HepG2 (cell line): ENCODE data around the gene ZFHX3. TPM values are rescaled to one million over a fixed set of nuclear protein-coding genes. Genes with fewer than 3 reads are reported as not detected.

ENCODE experiments used
- ASH2L ChIP-seq: fragments of 300-600, 200-600 bp; sonication (generic); IDR thresholded peaks from 2 replicates; pipeline ENCODE4 v1.7.0; 2017; ENCODE audit warnings: low read depth, mild to moderate bottlenecking, moderate library complexity, mixed read lengths, low read length; ENCODE audit not compliant: insufficient read length
- CEBPG ChIP-seq: IDR thresholded peaks from 2 replicates; pipeline ENCODE4 v1.6.1; 2016
- ELF1 ChIP-seq: sonication (generic); formaldehyde crosslinking; IDR thresholded peaks from 2 replicates; pipeline ENCODE4 v1.4.0; 2020; ENCODE audit warnings: missing genetic modification reagents
- ISL2 ChIP-seq: sonication (generic); formaldehyde crosslinking; IDR thresholded peaks from 2 replicates; pipeline ENCODE4 v1.5.0; 2020; ENCODE audit warnings: missing genetic modification reagents
- JARID2 ChIP-seq: sonication (generic); formaldehyde crosslinking; IDR thresholded peaks from 2 replicates; pipeline ENCODE4 v1.8.1; 2023; ENCODE audit warnings: missing genetic modification reagents, inconsistent platforms; ENCODE audit not compliant: insufficient replicate concordance
- NR2F2 ChIP-seq: IDR thresholded peaks from 2 replicates; pipeline ENCODE4 v1.6.1; 2012; ENCODE audit warnings: low read depth, inconsistent platforms, borderline replicate concordance
- PHF5A ChIP-seq: IDR thresholded peaks from one replicate; pipeline ENCODE4 v1.6.1; 2018; ENCODE audit warnings: low read depth, missing genetic modification reagents; ENCODE audit not compliant: unreplicated experiment
- SOX13 ChIP-seq, 3 experiments: fragments of 450-650 bp in 1 of 3; sonication (generic) in 1 of 3; formaldehyde crosslinking in 1 of 3; IDR thresholded peaks in 2 of 3; conservative IDR thresholded peaks in 1 of 3; 2 replicates each; pipeline versions ENCODE4 v1.5.0 to v1.6.1; 2016 to 2020; ENCODE audit warnings: antibody characterized with exemption in 1 of 3, mild to moderate bottlenecking in 1 of 3, missing compliant biosample characterization in 1 of 3, missing genetic modification reagents in 1 of 3, moderate library complexity in 1 of 3
- TBP ChIP-seq: sonication (generic); formaldehyde crosslinking; IDR thresholded peaks from 2 replicates; pipeline ENCODE4 v1.5.0; 2020; ENCODE audit warnings: missing genetic modification reagents
- TEAD3 ChIP-seq: optimal IDR thresholded peaks from 2 replicates; pipeline ENCODE3; 2016; ENCODE audit warnings: borderline replicate concordance
- ZFX ChIP-seq: sonication (generic); formaldehyde crosslinking; IDR thresholded peaks from 2 replicates; pipeline ENCODE4 v1.4.0; 2020; ENCODE audit warnings: mild to moderate bottlenecking, low read depth, missing genetic modification reagents, moderate library complexity
- ZNF12 ChIP-seq: sonication (generic); formaldehyde crosslinking; IDR thresholded peaks from 2 replicates; pipeline ENCODE4 v1.5.0; 2020; ENCODE audit warnings: missing genetic modification reagents
- ZNF33A ChIP-seq: sonication (generic); formaldehyde crosslinking; IDR thresholded peaks from 2 replicates; pipeline ENCODE4 v1.5.1; 2020; ENCODE audit warnings: missing genetic modification reagents, mild to moderate bottlenecking, moderate library complexity, borderline replicate concordance
- ZNF350 ChIP-seq: sonication (generic); formaldehyde crosslinking; IDR thresholded peaks from 2 replicates; pipeline ENCODE4 v1.4.0; 2020; ENCODE audit warnings: mild to moderate bottlenecking, low read depth, missing genetic modification reagents, borderline replicate concordance
- ZNF431 ChIP-seq: sonication (generic); formaldehyde crosslinking; IDR thresholded peaks from 2 replicates; pipeline ENCODE4 v1.9.0; 2022; ENCODE audit warnings: missing genetic modification reagents, low read depth, mild to moderate bottlenecking, borderline replicate concordance
- ZNF562 ChIP-seq: sonication (generic); formaldehyde crosslinking; IDR thresholded peaks from 2 replicates; pipeline ENCODE4 v1.8.0; 2022; ENCODE audit warnings: missing genetic modification reagents, borderline replicate concordance
- ZNF615 ChIP-seq: sonication (generic); formaldehyde crosslinking; IDR thresholded peaks from 2 replicates; pipeline ENCODE4 v1.5.0; 2020; ENCODE audit warnings: mild to moderate bottlenecking, missing genetic modification reagents, borderline replicate concordance
- ZNF652 ChIP-seq: IDR thresholded peaks from 2 replicates; pipeline ENCODE4 v1.6.1; 2016; ENCODE audit warnings: low read depth, borderline replicate concordance
- ZNF710 ChIP-seq: sonication (generic); formaldehyde crosslinking; IDR thresholded peaks from 2 replicates; pipeline ENCODE4 v1.5.0; 2020; ENCODE audit warnings: mild to moderate bottlenecking, missing genetic modification reagents, borderline replicate concordance
- ZNF713 ChIP-seq: sonication (generic); formaldehyde crosslinking; IDR thresholded peaks from 2 replicates; pipeline ENCODE4 v1.4.0; 2020; ENCODE audit warnings: mild to moderate bottlenecking, missing genetic modification reagents
- ZNF746 ChIP-seq: sonication (generic); formaldehyde crosslinking; IDR thresholded peaks from 2 replicates; pipeline ENCODE4 v1.8.0; 2022; ENCODE audit warnings: mild to moderate bottlenecking, missing genetic modification reagents
- ZNF878 ChIP-seq: sonication (generic); formaldehyde crosslinking; IDR thresholded peaks from 2 replicates; pipeline ENCODE4 v1.8.1; 2023; ENCODE audit warnings: mild to moderate bottlenecking, missing genetic modification reagents, moderate library complexity
- ZSCAN29 ChIP-seq: sonication (generic); formaldehyde crosslinking; conservative IDR thresholded peaks from 2 replicates; pipeline ENCODE4 v1.4.0; 2020; ENCODE audit warnings: mild to moderate bottlenecking, missing genetic modification reagents
- polyA plus RNA-seq, 8 experiments: library from polyadenylated mRNA; depleted of rRNA in 3 of 8; stranded (reverse) in 7 of 8; unstranded in 1 of 8; fragments of >200 nt; fragmentation: Illumina TruSeq in 4 of 8; extraction: Trizol in 4 of 8; gene quantifications; 2 replicates each; pipeline versions ENCODE4 v1.2.1 to v1.2.3, GENCODE V29; 2011 to 2016; ENCODE audit warnings: low read depth in 4 of 8, missing spikeins in 1 of 8, mixed read lengths in 1 of 8; ENCODE audit not compliant: insufficient read depth in 1 of 8
- total RNA-seq, 5 experiments: library from RNA; depleted of rRNA; stranded (reverse); fragments of >200 nt; fragmentation: Illumina TruSeq; extraction: Trizol; gene quantifications; 2 replicates each; pipeline ENCODE4 v1.2.3, GENCODE V29; 2016; ENCODE audit warnings: low read depth in 1 of 5
- TF ChIP-seq, protein P1 (sequence below): sonication (generic); formaldehyde crosslinking; IDR thresholded peaks from 2 replicates; pipeline ENCODE4 v1.4.0; 2020; ENCODE audit warnings: missing genetic modification reagents

ZFHX3 gene
- total and polyA plus RNA-seq, 2 of the 13 experiments (the other 11 are each of a cell fraction or from before 2014, with no cell fraction given): 5.0 to 6.0 TPM

DNA sequence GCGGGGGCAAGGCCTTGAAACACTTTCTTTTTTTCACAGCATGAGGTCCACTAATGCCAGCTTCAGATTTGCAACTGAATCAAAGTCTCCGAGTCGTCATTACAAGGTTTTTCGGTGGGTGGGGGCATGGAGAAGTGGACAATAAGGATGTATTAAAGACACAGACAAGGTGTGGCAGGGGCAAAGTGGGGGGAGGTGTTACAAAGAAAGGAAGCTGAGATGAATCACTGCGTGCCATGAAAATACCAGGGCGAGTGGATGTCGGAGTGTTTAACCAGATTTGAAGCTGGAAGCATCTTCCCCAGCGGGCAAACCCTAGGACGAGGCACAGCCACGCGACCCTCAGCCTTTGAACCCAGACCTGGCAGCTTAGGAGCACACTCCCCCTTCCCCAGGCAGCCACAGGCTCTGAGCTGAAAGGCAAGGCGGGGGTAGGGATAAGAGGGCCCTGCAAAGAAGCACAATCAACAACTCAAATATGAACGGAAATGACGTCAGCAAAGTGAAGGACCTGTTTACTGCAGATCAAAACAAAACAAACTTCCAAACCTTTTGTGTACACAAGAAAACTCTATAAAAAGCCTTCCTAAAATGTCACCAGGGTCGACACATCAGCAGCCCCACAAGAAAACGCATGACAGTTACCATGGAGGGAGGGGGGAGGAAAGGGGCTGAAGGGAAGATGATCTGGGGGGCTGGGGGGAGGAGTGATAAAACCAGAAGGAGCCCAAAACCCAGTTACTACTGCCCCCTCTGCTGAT lies 5.6 kb upstream of the ZFHX3 start (continued):
- 0 out of 2 replicates have a peak, but pooled peaks have one; percentile 65 for TF ChIP-seq ZNF33A
- TF ChIP-seq ELF1: no peak; the same call in 1 of the 2 replicates
- peak; percentile 50; the same call in 1 of the 2 replicates for TF ChIP-seq ZNF431 (CRISPR knock-in tag)
- TF ChIP-seq ZNF615 (CRISPR knock-in tag): no peak
- TF ChIP-seq TBP (CRISPR knock-in tag): no peak
- TF ChIP-seq JARID2 (CRISPR knock-in tag): peak; percentile 34
- TF ChIP-seq CEBPG (CRISPR knock-in tag): no peak
- TF ChIP-seq ASH2L: peak; percentile 79
- TF ChIP-seq TEAD3 (CRISPR knock-in tag): peak; percentile 85
- TF ChIP-seq NR2F2: 0 out of 2 replicates have a peak, but pooled peaks have one; percentile 13
- peak; percentile 21; the same call in 1 of the 2 replicates for TF ChIP-seq ISL2
- peak; percentile 89; the same call in 1 of the 2 replicates for TF ChIP-seq ZSCAN29 (CRISPR knock-in tag)
- peak; percentile 32; the same call in 1 of the 2 replicates for TF ChIP-seq ZNF652
- TF ChIP-seq ZNF350 (CRISPR knock-in tag): peak; percentile 88; the same call in 1 of the 2 replicates
- TF ChIP-seq ZNF746 (CRISPR knock-in tag): peak; percentile 29; the same call in 1 of the 2 replicates
- no peak for TF ChIP-seq ZNF562
- TF ChIP-seq, protein P1, sequence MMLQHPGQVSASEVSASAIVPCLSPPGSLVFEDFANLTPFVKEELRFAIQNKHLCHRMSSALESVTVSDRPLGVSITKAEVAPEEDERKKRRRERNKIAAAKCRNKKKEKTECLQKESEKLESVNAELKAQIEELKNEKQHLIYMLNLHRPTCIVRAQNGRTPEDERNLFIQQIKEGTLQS (CRISPR knock-in tag): peak; percentile 53; the same call in 1 of the 2 replicates
- peak; percentile 29; the same call in 1 of the 2 replicates for TF ChIP-seq SOX13 (IDR thresholded peaks at IDR 0.05)
- TF ChIP-seq SOX13 (CRISPR knock-in tag; conservative IDR thresholded peaks at IDR 0.05 in 1 of 2, IDR thresholded peaks at IDR 0.05 in 1 of 2): peak in 1 of 2 experiments; percentile 58; a peak in 2 of 4 replicates
- TF ChIP-seq ZNF878: peak; percentile 85
- no peak for TF ChIP-seq ZNF713
- TF ChIP-seq ZFX (CRISPR knock-in tag): peak; percentile 61
- TF ChIP-seq ZNF710 (CRISPR knock-in tag): peak; percentile 42; the same call in 1 of the 2 replicates
- no peak for TF ChIP-seq ZNF12
- peak; percentile 54 for TF ChIP-seq PHF5A (CRISPR knock-in tag)
